CD8-positive, alpha-beta memory T cell (primary cell): Measurements from ENCODE around the gene NSD1. TPM values are rescaled to one million over a fixed set of nuclear protein-coding genes. Genes with fewer than 3 reads are reported as not detected.
A peak's percentile ranks its signal among the peaks of the same experiment; 100 is the strongest.

Experiments
- CTCF ChIA-PET: fragments of 350-600 bp; sonication (Branson Sonifier 250); formaldehyde crosslinking; loops from one replicate; lab custom pipeline; 2021; ENCODE audit warnings: antibody characterized with exemption; lab: Charles Lee
- POLR2A ChIA-PET: fragments of 350-600 bp; sonication (Branson Sonifier 250); formaldehyde crosslinking; loops from one replicate; lab custom pipeline; 2021; ENCODE audit warnings: antibody characterized with exemption; lab: Charles Lee
- DNase-seq, 5 donors: peaks; one replicate each; pipeline versions ENCODE4 v3.0.0 to v3.0.0-alpha.2; 2020 to 2022; ENCODE audit warnings: mixed read lengths in 1 of 5
- H3K27ac ChIP-seq: one replicate; pipeline ENCODE4 v1.7.0; 2013; ENCODE audit warnings: low read depth, mild to moderate bottlenecking, low read length, moderate library complexity
- H3K27me3 ChIP-seq: 2 replicates; pipeline ENCODE4 v1.7.0; 2013; ENCODE audit warnings: low read length, mild to moderate bottlenecking; ENCODE audit not compliant: insufficient read depth, poor library complexity, severe bottlenecking
- H3K36me3 ChIP-seq: 2 replicates; pipeline ENCODE4 v1.7.0; 2013; ENCODE audit warnings: mild to moderate bottlenecking, low read length, moderate library complexity; ENCODE audit not compliant: insufficient read depth
- H3K4me1 ChIP-seq: 2 replicates; pipeline ENCODE4 v1.7.0; 2013; ENCODE audit warnings: mild to moderate bottlenecking, low read length, moderate library complexity; ENCODE audit not compliant: insufficient read depth
- H3K4me3 ChIP-seq: 2 replicates; pipeline ENCODE4 v1.7.0; 2013; ENCODE audit warnings: mild to moderate bottlenecking, low read length
- H3K9me3 ChIP-seq: 2 replicates; pipeline ENCODE4 v1.7.0; 2013; ENCODE audit warnings: mild to moderate bottlenecking, low read length
- H3K27ac Mint-ChIP-seq, 8 donors: one replicate each; pipeline ENCODE4 v1.8.0; 2020 to 2021; ENCODE audit warnings: mixed read lengths in 8 of 8, mild to moderate bottlenecking in 6 of 8, inconsistent platforms in 3 of 8, moderate library complexity in 3 of 8
- H3K27me3 Mint-ChIP-seq, 2 donors: one replicate each; pipeline ENCODE4 v1.8.0; 2020 to 2021; ENCODE audit warnings: mixed read lengths in 2 of 2, mild to moderate bottlenecking in 1 of 2, moderate library complexity in 1 of 2
- H3K36me3 Mint-ChIP-seq, 3 donors: one replicate each; pipeline ENCODE4 v1.8.0; 2020 to 2021; ENCODE audit warnings: mixed read lengths in 3 of 3, inconsistent platforms in 1 of 3, mild to moderate bottlenecking in 1 of 3
- H3K4me1 Mint-ChIP-seq, 3 donors: one replicate each; pipeline ENCODE4 v1.8.0; 2020 to 2021; ENCODE audit warnings: mixed read lengths in 3 of 3, inconsistent platforms in 1 of 3, mild to moderate bottlenecking in 1 of 3
- H3K4me3 Mint-ChIP-seq, 7 donors: one replicate each; pipeline ENCODE4 v1.8.0; 2020 to 2021; ENCODE audit warnings: mixed read lengths in 7 of 7, mild to moderate bottlenecking in 6 of 7, moderate library complexity in 4 of 7, inconsistent platforms in 2 of 7
- H3K9me3 Mint-ChIP-seq, 5 donors: one replicate each; pipeline ENCODE4 v1.8.0; 2020 to 2022; ENCODE audit warnings: mixed read lengths in 5 of 5, mild to moderate bottlenecking in 3 of 5, moderate library complexity in 2 of 5, inconsistent platforms in 1 of 5
- polyA plus RNA-seq: library from polyadenylated mRNA; unstranded; fragments of 300-500 nt; fragmentation: Illumina TruSeq; gene quantifications from one replicate; pipeline ENCODE4 v1.2.3, GENCODE V29; 2021
- total RNA-seq, 2 experiments: library from RNA; stranded (reverse); gene quantifications; one replicate each; pipeline ENCODE4 v1.2.3, GENCODE V29; 2021

Gene NSD1
- total and polyA plus RNA-seq, 3 experiments from 2014 or later = 48.7 to 93.1 (median 86.7) TPM

DNA sequence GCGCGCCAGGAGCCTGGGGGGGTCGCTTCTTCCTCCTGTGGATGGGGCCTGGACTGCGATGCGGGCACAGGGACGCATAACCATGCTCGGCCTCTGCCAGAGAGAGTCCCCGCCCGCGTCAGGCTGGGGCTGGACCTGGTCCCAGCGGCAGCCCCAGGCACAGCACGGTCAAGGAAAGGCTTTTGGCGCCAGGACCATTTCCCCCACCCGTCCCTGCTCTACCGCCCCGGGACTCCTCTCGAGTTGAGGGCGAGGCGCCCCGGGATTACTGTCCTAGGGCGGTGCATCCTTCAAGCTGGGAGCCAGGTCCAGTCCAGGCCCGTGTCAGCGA, 177.8 kb downstream of the NSD1 start:
- Histone ChIP-seq H3K4me1 (peaks cover 20% of the 10 kb centered on the region), H3K9me3 (no peaks in the 10 kb centered on the region), H3K27ac (peak overlapping the region; percentile 51), H3K36me3 (peaks cover 7% of the 10 kb centered on the region), H3K27me3 (no peaks in the 10 kb centered on the region), H3K4me3 (peak overlapping the region; percentile 70)
- Mint-ChIP-seq H3K27ac (peak overlapping the region in 1 of 8 donors; percentile 77), H3K36me3 (peaks cover 3 to 8% (median 5%) of the 10 kb centered on the region in 3 donors), H3K9me3 (no peaks in the 10 kb centered on the region), H3K4me1 (peaks cover 32 to 49% (median 35%) of the 10 kb centered on the region in 3 donors), H3K27me3 (peaks cover 0 to 2% of the 10 kb centered on the region in 2 donors), H3K4me3 (peak overlapping the region; percentile 19 to 91 (median 63))
- ChIA-PET CTCF (interaction anchor here (1.8 to 3.5 kb wide), 4 partner anchors 13 to 198 kb away, joined by 5 to 28 read pairs (median 8); no protein-coding TSS in a partner anchor), POLR2A (no interaction called here)
- no peak for DNase-seq

DNA sequence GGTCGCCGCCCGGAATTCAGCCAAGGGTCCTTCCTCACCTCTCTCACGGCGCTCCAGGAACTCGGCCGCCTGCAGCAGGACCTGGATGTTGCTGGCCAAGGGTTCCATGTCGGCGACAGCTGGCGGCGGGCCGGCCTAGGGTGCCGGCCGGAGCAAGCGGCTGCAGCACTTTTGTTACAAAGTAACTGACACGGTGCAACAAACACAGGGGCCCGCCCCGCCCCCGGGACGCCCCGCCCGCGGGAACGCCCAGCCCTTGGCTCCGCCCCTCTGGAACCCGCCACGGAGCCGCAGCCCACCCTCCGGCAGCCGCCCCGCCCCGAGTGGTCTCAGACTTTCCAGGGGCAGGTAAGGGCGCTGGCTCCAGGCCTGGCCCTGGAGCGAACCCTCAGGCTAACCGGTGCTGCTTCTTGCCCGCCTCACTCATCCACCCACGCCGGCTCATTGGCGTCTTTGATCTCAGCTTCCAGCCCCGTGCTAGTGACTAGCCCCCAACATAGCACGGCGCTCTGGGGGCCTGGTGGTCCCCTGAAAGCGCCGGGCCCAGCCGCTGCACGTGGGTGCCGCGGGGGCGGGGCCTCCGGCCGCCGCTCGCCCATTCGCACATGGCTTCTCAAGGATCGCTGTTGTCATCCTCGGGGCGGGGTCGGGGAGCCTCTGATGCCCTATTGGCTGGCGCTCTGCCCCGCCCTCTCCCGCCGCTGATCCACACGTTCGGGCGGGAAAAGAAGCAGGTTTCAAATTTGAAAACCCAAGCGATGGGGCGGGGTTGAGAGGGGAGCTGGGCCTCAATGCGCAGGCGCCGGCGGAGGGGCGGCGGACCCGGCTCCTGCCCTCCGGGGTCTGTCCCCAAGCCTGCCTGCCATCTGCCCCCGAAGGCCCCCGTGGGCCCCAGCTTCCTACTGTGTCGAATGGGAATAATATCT, 178.4 kb downstream of the NSD1 start, which contains the start of gene MXD3:
Gene MXD3, minus strand, starts transcription at position 176 of the 926 bp plus-strand sequence. Its CDS starts 68 bp downstream, at position 108.
- H3K27ac ChIP-seq = peak within 1 kb of the TSS; percentile 51
- POLR2A ChIA-PET = interaction anchor here (0.7 to 1.2 kb wide), 4 partner anchors 8 to 144 kb away, joined by 3 to 5 read pairs (median 4); partner anchors contain the start of genes GRK6, PRELID1 and RAB24
- H3K27me3 Mint-ChIP-seq = peaks cover 0 to 2% of the 10 kb centered on the region in 2 donors
- H3K9me3 Mint-ChIP-seq = no peaks in the 10 kb centered on the region
- peaks cover under 1 to 2% (median 2%) of the 10 kb centered on the region in 3 donors for H3K36me3 Mint-ChIP-seq
- peak within 1 kb of the TSS; percentile 32 to 84 (median 57) for H3K27ac Mint-ChIP-seq
- CTCF ChIA-PET = interaction anchor here (1.0 to 3.5 kb wide), 9 partner anchors 14 to 199 kb away, joined by 3 to 28 read pairs (median 5); no protein-coding TSS in a partner anchor
- no peaks in the 10 kb centered on the region for H3K9me3 ChIP-seq
- H3K27me3 ChIP-seq = no peaks in the 10 kb centered on the region
- peak; percentile 92 to 96 (median 94) for DNase-seq
- H3K36me3 ChIP-seq = peaks cover 2% of the 10 kb centered on the region
- peaks cover 20% of the 10 kb centered on the region for H3K4me1 ChIP-seq
- H3K4me3 ChIP-seq = peak within 1 kb of the TSS; percentile 70
- H3K4me1 Mint-ChIP-seq = peaks cover 29 to 43% (median 30%) of the 10 kb centered on the region in 3 donors
- H3K4me3 Mint-ChIP-seq = peak within 1 kb of the TSS; percentile 70 to 92 (median 78)

DNA sequence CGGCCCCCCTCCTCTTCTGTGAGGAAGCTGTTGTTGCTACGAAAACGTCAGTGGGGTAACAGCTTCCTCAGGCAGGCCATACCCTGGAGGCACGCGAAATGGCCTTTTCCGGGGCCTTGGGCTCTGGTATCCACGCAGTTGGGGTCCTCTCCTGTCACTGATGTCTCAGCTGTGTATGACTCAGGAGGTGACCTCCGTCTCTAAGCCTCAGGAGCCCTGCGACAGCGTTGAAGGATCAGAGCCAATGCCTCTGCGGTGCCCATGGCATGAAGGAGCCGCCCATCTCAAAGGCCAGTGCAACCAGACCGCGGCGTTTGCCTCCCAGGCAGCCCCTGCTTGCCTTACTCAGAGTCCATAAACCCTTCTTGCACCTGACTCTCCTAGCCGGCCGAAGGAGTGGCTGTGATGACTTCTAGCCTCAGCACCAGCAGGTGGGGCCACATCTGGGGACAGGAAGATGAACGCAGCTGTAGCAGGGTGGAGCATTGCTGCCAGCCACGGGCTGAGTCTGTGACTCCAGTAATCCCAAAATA, 179.1 kb downstream of the NSD1 start:
- Histone ChIP-seq H3K27ac (peak overlapping the region; percentile 20), H3K9me3 (no peaks in the 10 kb centered on the region), H3K27me3 (no peaks in the 10 kb centered on the region), H3K4me3 (peak overlapping the region; percentile 70), H3K36me3 (no peaks in the 10 kb centered on the region), H3K4me1 (peaks cover 20% of the 10 kb centered on the region)
- Mint-ChIP-seq H3K4me3 (peak overlapping the region; percentile 56 to 92 (median 73)), H3K27me3 (peaks cover 0 to 4% of the 10 kb centered on the region in 2 donors), H3K9me3 (no peaks in the 10 kb centered on the region), H3K36me3 (peaks cover 0 to 3% (median 2%) of the 10 kb centered on the region in 3 donors), H3K4me1 (peaks cover 28 to 41% (median 29%) of the 10 kb centered on the region in 3 donors), H3K27ac (peak overlapping the region in 7 of 8 donors; percentile 32 to 75 (median 46))
- CTCF ChIA-PET = interaction anchor here (0.6 to 2.3 kb wide), 9 partner anchors 15 to 200 kb away, joined by 3 to 11 read pairs (median 3); no protein-coding TSS in a partner anchor
- POLR2A ChIA-PET = interaction anchor here (0.7 to 1.2 kb wide), 4 partner anchors 9 to 143 kb away, joined by 3 to 5 read pairs (median 4); partner anchors contain the start of genes GRK6, PRELID1 and RAB24
- DNase-seq = peak in 1 of 5 donors; percentile 52

DNA sequence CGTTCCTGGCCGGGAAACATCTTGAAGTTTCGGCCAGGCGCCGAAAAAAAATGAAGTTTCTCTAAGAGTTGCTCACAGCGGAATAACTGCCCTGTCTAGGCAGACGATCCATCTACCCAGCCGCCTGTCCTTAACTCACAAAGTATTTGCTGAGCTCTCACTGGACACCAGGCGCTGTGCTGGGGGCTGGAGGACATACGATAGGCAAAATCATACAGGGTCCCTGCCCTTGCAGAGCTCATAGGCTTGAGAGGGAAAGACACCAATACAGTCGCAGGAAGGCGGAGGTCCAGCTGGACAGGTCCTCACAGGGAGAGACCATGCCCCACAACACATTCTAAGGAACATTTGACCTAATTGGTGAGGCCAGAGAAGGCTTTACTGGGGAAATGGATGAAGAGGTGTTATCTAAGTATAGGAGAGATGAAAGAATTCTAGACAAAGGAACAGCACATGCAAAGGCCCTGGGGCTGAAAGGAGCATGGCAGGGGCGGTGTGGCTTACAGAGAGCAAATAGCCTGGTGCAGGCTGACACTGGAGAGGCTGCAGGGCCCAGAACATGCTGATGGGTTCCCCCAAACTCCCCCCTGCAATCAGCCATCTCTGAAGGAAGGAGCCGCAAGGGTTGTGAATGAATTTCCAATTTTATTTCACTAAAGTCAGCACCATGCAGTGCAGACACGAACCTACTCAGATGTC, 180.1 kb downstream of the NSD1 start:
- Mint-ChIP-seq H3K4me3 (no peak overlapping the region), H3K27me3 (peaks cover 0 to 5% of the 10 kb centered on the region in 2 donors), H3K36me3 (peaks cover 0 to 5% (median 3%) of the 10 kb centered on the region in 3 donors), H3K27ac (peak overlapping the region in 1 of 8 donors; percentile 44), H3K4me1 (peaks cover 33 to 46% (median 34%) of the 10 kb centered on the region in 3 donors), H3K9me3 (peaks cover 0 to 1% (median 0%) of the 10 kb centered on the region in 5 donors)
- H3K27ac ChIP-seq = no peak overlapping the region
- H3K4me3 ChIP-seq = no peak overlapping the region
- H3K9me3 ChIP-seq = no peaks in the 10 kb centered on the region
- H3K36me3 ChIP-seq = no peaks in the 10 kb centered on the region
- no peak for DNase-seq
- no peaks in the 10 kb centered on the region for H3K27me3 ChIP-seq
- peaks cover 24% of the 10 kb centered on the region for H3K4me1 ChIP-seq
- ChIA-PET CTCF (interaction anchor here (0.6 to 2.3 kb wide), 6 partner anchors 43 to 188 kb away, joined by 3 to 11 read pairs (median 3); no protein-coding TSS in a partner anchor), POLR2A (interaction anchor here (0.7 to 1.1 kb wide), 2 partner anchors 10 to 109 kb away, joined by 4 to 5 read pairs; partner anchors contain the start of genes PRELID1 and RAB24)

DNA sequence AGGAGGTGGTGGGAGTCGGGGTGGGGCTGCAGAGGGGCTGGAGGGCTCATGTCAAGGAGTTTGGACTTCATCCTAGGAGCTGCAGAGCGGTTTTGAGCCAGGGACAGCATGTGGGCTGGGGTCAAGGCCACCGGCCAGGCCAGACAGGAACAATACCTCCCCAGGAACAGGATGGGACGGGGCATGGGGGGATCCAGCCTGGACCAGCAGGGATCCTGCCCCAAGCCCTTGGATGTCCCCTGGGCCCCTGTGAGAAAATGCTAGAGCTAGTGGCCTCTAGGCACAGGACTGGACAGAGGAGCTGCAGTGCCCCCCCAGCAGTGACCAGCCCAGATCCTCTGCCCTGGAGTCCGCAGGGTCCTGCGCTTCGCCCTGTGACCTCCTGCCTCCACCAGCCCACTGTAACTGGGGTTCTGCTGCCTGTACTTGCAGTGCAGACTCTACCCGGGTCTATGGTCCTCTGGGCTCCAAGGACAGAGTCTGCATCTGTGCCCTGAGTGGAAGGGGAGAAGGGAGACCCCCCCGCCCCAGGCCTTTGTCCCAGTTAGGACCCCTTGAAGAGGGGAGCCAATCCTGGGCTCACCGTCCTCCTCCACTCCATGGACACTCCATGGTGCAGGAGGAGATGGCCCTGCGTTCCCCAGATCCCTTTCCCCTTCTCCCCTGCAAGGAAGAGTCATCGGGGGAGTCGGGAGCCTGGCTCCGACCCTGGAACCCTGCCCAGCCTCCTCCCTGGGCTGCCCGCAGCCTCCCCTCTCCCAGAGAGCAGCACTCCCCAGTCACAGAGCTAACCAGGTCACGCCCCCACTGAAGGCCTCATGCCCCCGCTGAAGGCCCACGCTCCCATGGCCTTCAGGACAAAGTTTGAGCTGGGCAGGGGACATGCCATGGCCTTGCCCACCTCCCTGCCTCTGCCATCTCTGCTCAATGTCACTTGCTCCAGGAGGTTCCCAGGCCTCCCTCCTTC, 181.1 kb downstream of the NSD1 start:
- Mint-ChIP-seq H3K27ac (peak overlapping the region in 2 of 8 donors; percentile 58 to 64), H3K36me3 (peaks cover 2 to 9% (median 3%) of the 10 kb centered on the region in 3 donors), H3K9me3 (peaks cover 0 to 1% (median 0%) of the 10 kb centered on the region in 5 donors), H3K4me1 (peaks cover 27 to 42% (median 30%) of the 10 kb centered on the region in 3 donors), H3K27me3 (peaks cover 0 to 5% of the 10 kb centered on the region in 2 donors), H3K4me3 (peak overlapping the region in 1 of 7 donors; percentile 75)
- no peak for DNase-seq
- ChIA-PET POLR2A (no interaction called here), CTCF (interaction anchor here (1.0 to 5.3 kb wide), 4 partner anchors 56 to 187 kb away, joined by 3 to 55 read pairs (median 8); partner anchors contain the start of gene PFN3)
- Histone ChIP-seq H3K27me3 (no peaks in the 10 kb centered on the region), H3K4me3 (no peak overlapping the region), H3K9me3 (no peaks in the 10 kb centered on the region), H3K4me1 (peaks cover 24% of the 10 kb centered on the region), H3K27ac (no peak overlapping the region), H3K36me3 (no peaks in the 10 kb centered on the region)

DNA sequence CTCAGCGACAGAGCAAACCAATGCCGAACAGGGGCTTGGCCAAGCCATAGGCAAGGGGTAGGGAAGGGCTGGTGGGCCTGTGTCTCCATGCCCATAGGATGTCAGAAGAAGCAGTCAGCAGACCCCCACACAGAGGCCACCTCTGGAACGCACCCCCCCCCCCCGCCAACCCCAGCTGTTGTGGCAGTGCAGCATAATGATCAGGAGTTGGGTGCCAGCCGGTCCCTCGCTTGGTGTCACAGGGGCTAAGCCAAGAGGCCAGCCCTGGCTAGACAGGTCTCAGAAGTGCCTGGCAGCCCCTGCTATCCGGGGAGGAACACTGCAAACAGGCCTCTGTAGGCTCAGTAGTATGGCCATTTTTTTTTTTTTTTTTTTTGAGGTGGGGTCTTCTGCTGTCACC, 181.8 kb downstream of the NSD1 start:
- peaks cover 0 to 1% (median 0%) of the 10 kb centered on the region in 5 donors for H3K9me3 Mint-ChIP-seq
- H3K4me1 ChIP-seq = peaks cover 24% of the 10 kb centered on the region
- H3K27me3 Mint-ChIP-seq = peaks cover 0 to 5% of the 10 kb centered on the region in 2 donors
- H3K36me3 Mint-ChIP-seq = peaks cover 4 to 11% (median 5%) of the 10 kb centered on the region in 3 donors
- H3K27ac Mint-ChIP-seq = peak overlapping the region in 3 of 8 donors; percentile 58 to 75 (median 64)
- H3K27ac ChIP-seq = no peak overlapping the region
- H3K27me3 ChIP-seq = no peaks in the 10 kb centered on the region
- no peaks in the 10 kb centered on the region for H3K9me3 ChIP-seq
- POLR2A ChIA-PET = interaction anchor here (0.6 kb wide), 1 partner anchor 16 kb away, joined by 3 read pairs; no protein-coding TSS in a partner anchor
- CTCF ChIA-PET = interaction anchor here (1.0 to 5.3 kb wide), 5 partner anchors 13 to 186 kb away, joined by 3 to 55 read pairs (median 6); partner anchors contain the start of gene PFN3
- no peaks in the 10 kb centered on the region for H3K36me3 ChIP-seq
- DNase-seq = no peak
- no peak overlapping the region for H3K4me3 ChIP-seq
- peaks cover 26 to 42% (median 31%) of the 10 kb centered on the region in 3 donors for H3K4me1 Mint-ChIP-seq
- no peak overlapping the region for H3K4me3 Mint-ChIP-seq
